Kidney epithelial cell (primary cell): ENCODE data around the gene TAS2R42. TPM values are rescaled to one million over a fixed set of nuclear protein-coding genes. Genes with fewer than 3 reads are reported as not detected.

Experiments used
- DNase-seq: peaks from one replicate; pipeline ENCODE4 v3.0.0-alpha.2; 2010; ENCODE audit warnings: low read depth
- H3K27me3 ChIP-seq: 2 replicates; pipeline ENCODE4 v1.6.0; 2011; ENCODE audit warnings: low read length; ENCODE audit not compliant: control insufficient read depth, insufficient read depth
- H3K36me3 ChIP-seq: 2 replicates; pipeline ENCODE4 v1.5.1; 2011; ENCODE audit warnings: low read length; ENCODE audit not compliant: control insufficient read depth, insufficient read depth
- H3K4me3 ChIP-seq: 2 replicates; pipeline ENCODE4 v1.5.1; 2011; ENCODE audit warnings: low read depth, mild to moderate bottlenecking, control low read depth, low read length
- total RNA-seq: library from RNA; depleted of rRNA; stranded (reverse); fragments of >200 nt; gene quantifications from 2 replicates; pipeline ENCODE4 v1.2.3, GENCODE V29; 2015
- TF ChIP-seq, protein P1 (sequence below): IDR thresholded peaks from 2 replicates; pipeline ENCODE4 v1.5.1; 2011; ENCODE audit warnings: mild to moderate bottlenecking, moderate library complexity, low read length, control low read depth, inconsistent platforms; ENCODE audit not compliant: insufficient read depth, poor library complexity, severe bottlenecking

TAS2R42 gene
- total RNA-seq, 1 donor from 2014 or later, result not detected

DNA sequence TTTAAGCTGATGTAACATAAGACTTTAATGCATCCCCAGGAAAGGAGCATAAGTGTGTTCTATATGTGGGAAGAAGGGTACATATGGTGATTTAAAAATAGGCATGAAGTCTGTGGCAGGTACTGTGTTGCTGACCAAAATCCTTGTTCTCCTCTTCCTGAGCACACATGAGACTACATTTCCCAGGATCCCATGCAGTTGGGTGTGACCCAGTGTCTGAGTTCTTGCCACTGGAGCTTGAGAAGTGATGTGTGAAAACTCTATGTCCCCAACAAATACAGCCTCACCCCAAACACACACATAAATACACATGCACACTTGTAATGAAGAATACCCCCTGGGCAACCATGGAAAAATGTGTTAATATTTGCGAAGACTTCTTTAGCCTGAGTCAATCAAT, 24.2 kb downstream of the TAS2R42 start:
- Histone ChIP-seq H3K4me3 (no peak overlapping the region), H3K27me3 (no peaks in the 10 kb centered on the region), H3K36me3 (no peaks in the 10 kb centered on the region)
- no peak for DNase-seq
- TF ChIP-seq, protein P1, sequence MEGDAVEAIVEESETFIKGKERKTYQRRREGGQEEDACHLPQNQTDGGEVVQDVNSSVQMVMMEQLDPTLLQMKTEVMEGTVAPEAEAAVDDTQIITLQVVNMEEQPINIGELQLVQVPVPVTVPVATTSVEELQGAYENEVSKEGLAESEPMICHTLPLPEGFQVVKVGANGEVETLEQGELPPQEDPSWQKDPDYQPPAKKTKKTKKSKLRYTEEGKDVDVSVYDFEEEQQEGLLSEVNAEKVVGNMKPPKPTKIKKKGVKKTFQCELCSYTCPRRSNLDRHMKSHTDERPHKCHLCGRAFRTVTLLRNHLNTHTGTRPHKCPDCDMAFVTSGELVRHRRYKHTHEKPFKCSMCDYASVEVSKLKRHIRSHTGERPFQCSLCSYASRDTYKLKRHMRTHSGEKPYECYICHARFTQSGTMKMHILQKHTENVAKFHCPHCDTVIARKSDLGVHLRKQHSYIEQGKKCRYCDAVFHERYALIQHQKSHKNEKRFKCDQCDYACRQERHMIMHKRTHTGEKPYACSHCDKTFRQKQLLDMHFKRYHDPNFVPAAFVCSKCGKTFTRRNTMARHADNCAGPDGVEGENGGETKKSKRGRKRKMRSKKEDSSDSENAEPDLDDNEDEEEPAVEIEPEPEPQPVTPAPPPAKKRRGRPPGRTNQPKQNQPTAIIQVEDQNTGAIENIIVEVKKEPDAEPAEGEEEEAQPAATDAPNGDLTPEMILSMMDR, result no peak

DNA sequence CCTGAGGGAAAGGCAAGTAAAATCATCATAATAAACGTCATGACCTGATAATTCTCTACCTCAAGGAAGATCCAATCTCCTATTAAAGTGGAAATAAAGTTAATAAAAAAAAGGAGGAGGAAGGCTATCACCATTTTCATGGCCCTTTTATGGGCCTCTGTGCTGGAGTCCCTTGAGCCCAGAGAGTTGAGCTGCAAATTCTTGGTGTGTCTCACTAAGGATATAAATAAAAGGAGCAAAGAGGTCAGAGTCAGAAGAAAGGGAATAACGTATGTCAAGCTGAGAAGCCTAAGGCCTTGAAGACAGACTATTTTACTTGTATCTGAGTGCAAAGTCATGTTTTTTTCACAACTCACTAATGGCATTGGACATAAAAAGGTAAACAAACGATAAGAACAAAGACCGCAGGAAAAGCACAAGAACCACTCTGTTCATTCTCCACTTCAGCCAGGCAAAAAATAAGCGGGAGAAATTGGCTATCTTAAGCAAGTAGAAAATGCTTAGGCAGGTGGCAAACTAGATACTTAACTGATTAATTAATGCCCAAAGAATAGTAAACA, 27.8 kb downstream of the TAS2R42 start:
- TF ChIP-seq, protein P1, result no peak
- no peak for DNase-seq
- Histone ChIP-seq H3K4me3 (no peak overlapping the region), H3K27me3 (no peaks in the 10 kb centered on the region), H3K36me3 (no peaks in the 10 kb centered on the region)

DNA sequence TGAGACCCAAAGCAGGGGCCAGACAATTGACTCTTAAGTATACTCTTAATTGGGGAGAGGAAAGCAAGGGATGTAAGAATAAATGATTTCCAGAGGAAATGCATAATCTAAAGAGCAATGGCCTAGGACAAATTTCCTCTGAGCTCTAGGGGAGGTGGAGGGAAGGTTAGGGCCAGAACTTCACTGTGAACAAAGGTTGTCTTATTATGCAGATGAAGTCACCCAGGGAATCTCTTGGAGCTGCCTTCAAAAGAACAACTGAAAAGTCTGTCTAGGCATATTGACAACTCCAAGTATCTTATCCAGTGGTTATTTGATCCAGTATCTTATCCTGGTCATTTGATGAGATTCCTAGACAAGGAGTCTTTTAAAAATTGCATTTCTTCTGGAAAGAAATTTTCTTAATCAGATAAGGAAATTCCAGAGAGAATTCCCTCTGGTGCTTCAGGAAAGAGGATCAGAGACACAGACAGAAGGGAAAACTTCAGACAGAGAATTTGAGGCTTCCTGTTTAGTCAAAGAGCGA, 32.3 kb downstream of the TAS2R42 start:
- Histone ChIP-seq H3K27me3 (no peaks in the 10 kb centered on the region), H3K4me3 (no peak overlapping the region), H3K36me3 (no peaks in the 10 kb centered on the region)
- TF ChIP-seq, protein P1, result no peak
- no peak for DNase-seq

DNA sequence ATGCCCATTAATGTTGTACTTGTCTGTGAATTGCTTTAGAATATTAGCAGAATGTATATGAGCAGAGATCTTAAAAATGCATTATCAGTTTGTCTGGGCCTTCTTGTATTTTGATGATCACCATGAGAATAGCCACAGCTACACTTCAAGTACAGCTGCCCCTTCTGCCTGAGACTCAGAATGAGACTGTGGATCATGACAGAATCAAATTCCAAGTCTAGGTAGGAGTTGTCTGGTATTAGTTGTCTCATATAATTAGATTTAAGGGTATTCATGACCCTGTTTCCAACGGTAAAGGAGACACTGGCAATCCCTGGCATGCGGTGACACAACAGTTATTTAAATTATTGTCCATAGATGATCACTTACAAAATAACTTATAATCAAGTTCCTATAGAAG, 34.0 kb downstream of the TAS2R42 start:
- Histone ChIP-seq H3K27me3 (no peaks in the 10 kb centered on the region), H3K36me3 (no peaks in the 10 kb centered on the region), H3K4me3 (no peak overlapping the region)
- TF ChIP-seq, protein P1, result no peak
- no peak for DNase-seq

DNA sequence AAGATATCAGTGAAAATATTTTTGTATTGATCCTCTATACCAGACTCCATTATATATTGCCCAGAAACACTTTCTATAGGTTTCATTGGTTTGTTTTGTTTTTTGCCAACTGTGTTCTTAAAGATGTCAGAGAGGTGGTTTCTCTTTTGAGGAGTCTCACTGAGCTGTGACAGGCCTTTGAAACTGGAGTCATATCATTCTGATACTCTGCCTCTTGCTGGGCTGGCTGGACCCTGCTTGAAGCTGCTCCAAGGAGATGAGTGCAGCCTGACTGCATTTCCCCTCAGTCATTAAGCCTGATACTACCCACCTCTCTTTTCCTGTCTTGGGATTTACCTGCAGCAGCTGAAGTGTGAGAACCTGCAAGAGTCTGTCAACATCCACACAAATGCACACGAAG, 35.9 kb downstream of the TAS2R42 start:
- no peak for DNase-seq
- H3K4me3 ChIP-seq, result no peak overlapping the region
- H3K36me3 ChIP-seq, result no peaks in the 10 kb centered on the region
- TF ChIP-seq, protein P1, result no peak
- no peaks in the 10 kb centered on the region for H3K27me3 ChIP-seq

DNA sequence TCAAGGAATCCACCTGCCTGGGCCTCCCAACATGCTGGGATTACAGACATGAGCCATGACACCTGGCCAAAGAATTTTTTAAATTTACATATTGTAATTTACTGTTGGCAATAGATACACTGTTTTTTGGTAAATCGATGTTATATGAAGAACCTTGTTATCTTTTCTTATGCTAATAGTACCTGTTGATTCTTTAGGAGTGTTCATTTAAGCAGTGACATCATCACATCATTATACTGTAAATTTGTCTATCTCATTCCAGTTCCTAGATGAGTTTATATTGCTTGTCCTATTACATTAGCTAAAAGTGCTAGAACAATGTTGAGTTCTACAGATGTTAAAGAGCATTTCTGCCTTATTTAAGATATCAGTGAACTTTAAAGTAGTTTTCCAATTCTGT, 39.3 kb downstream of the TAS2R42 start:
- TF ChIP-seq, protein P1, result no peak
- Histone ChIP-seq H3K36me3 (no peaks in the 10 kb centered on the region), H3K4me3 (no peak overlapping the region), H3K27me3 (no peaks in the 10 kb centered on the region)
- DNase-seq, result no peak
